GM18907 (cell line): ENCODE data around the gene AP1B1.

Source experiments
- ATAC-seq: cut with Tn5 transposase; IDR thresholded peaks from one replicate; pipeline ENCODE4 v1.9.1; 2021; ENCODE audit warnings: mild to moderate bottlenecking, moderate library complexity; ENCODE audit not compliant: unreplicated experiment

Gene AP1B1

GRCh38 chr22:29302681-29303465 lies 85.5 kb downstream of the AP1B1 start:
- no peak for ATAC-seq

- no peak for ATAC-seq
Observed at GRCh38 chr22:29302402-29302680, 86.0 kb downstream of the AP1B1 start.

- ATAC-seq, result no peak
Observed at GRCh38 chr22:29301716-29302401, 86.5 kb downstream of the AP1B1 start.

- ATAC-seq, result no peak
Observed at GRCh38 chr22:29300807-29301601, 87.4 kb downstream of the AP1B1 start.

DNA sequence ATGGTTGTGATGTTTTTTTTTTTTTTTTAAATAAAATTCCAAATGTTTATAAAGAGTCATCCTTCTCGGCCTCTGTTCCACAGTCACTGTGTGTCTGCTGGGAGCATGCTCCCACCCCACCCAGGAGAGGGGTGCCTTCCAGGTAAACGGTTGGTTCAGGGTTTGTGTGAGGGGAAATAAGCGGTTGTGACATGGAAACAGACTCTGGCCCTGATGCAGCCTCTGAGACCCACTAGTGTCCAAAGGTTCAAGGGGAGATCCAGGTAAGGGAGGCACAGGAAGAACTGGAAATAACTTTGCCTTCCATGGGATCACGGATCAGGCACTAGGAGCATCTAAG lies 87.9 kb downstream of the AP1B1 start:
- ATAC-seq, result no peak

DNA sequence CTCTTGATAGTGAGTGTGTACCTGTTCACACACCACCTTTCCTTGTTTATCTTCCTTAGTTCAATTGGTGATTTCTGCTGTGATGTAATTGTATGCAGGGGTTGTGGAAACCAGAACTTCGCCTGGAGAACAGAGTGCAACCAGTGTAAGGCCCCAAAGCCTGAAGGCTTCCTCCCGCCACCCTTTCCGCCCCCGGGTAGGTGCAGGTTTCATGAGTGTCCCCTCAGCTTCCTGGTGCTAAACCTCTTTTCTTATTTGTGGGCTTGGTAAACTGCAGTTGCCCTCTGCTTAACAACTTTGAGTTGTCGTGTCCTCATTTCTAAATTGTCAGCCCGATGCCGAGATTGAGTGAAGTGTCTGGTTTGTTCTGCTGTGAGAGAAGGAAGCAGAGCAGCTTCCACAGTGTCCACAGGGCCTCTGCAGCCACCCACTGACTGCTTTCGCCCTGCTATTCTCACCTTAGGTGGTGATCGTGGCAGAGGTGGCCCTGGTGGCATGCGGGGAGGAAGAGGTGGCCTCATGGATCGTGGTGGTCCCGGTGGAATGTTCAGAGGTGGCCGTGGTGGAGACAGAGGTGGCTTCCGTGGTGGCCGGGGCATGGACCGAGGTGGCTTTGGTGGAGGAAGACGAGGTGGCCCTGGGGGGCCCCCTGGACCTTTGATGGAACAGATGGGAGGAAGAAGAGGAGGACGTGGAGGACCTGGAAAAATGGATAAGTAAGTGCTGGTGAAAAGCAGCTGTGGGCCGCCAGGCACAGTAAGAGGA lies 89.1 kb downstream of the AP1B1 start:
- no peak for ATAC-seq

DNA sequence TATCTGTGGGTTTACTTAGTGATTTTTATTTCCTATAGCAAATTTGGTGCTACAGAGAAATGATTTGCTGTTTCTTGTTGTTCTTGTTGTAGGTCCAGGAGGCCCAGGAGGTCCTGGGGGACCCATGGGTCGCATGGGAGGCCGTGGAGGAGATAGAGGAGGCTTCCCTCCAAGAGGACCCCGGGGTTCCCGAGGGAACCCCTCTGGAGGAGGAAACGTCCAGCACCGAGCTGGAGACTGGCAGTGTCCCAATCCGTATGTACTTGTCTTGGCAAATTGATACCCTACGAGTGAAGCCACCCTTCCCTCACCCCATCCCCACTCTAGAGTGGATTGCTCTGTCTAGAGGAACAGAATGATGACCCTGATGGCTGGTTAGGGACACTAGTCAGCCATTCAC lies 89.7 kb downstream of the AP1B1 start:
- ATAC-seq, result no peak

GRCh38 chr22:29292379-29292778 lies 96.0 kb downstream of the AP1B1 start:
- no peak for ATAC-seq

DNA sequence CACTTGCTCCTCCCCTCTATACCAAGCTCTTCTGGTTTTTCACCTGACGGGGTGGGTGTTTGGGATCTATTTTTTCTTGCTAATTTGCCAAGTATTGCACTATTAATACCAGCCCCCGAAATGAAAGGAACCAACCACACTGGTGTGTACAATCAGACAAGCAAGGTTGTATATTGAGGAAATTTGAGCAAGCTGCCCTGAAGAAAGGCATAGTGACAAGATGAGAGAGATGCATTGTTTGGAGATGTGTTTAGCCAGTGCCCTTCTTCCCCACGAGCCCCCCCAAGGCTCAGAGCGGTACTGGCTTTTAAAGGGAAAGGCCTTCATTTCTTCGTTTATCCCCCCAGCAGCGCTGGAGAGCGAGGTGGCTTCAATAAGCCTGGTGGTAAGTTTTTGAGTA lies 97.2 kb downstream of the AP1B1 start:
- ATAC-seq, result no peak

DNA sequence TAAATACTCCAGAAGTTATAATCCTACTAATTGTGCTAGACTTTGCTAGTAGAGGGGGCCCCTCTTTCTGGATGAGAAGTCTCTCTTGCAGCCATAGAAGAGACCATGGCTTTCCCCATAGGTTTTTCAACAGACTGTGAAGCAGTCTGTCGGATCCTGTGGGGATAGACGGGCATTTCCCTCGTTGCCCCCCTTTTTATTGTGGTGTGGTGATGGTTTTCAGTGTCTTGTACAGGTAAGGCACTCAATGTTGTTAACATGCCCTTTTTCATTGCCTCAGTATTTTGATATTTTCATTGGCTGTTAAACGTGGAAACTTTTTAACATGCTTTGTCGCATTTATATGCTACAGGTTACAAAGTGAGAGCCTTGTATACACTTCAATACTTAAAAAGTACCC lies 98.3 kb downstream of the AP1B1 start:
- no peak for ATAC-seq

DNA sequence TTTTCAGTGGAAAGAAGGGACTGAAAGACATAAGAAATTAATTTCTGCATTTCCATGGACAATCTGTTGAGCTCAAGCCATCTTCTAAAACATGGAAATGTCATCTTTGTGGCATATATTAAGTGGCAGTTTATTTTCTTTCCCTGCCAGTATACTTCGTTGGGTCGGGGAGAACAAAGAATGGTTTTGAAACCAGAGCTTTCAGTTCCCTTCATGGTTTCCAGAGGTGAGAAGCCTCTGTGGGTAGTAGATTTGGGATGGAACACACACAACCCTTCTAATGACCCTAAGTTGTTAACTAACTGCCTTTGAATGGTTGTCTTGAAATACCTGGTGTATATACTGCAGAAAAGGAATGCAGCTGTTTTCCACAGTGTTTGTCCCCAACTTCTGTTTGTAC lies 99.5 kb downstream of the AP1B1 start:
- no peak for ATAC-seq

- no peak for ATAC-seq
Observed at GRCh38 chr22:29284196-29284595, 104.2 kb downstream of the AP1B1 start.

DNA sequence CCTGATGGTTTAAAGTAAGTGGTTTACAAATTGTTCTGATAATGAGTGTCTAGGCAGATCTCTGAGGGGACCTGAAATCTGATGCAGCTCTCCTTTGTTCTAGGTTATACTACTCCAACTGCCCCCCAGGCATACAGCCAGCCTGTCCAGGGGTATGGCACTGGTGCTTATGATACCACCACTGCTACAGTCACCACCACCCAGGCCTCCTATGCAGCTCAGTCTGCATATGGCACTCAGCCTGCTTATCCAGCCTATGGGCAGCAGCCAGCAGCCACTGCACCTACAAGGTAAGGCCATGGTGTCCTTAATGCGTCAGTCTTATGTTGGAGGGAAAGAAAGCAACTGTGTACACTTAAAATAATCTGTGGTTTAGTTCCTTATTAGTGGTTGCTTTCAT lies 110.4 kb downstream of the AP1B1 start:
- no peak for ATAC-seq
